HTR-8/SVneo (cell line): Measurements from ENCODE around the gene TRPV4.
A peak's percentile ranks its signal among the peaks of the same experiment; 100 is the strongest.
"Not testable (repeated sequence)": the region's sequence is repeated elsewhere in the genome, so short reads cannot be mapped to it uniquely, and the experiment has no call there.

Experiments used
- DNase-seq: peaks from one replicate; pipeline ENCODE4 v3.0.0; 2011; ENCODE audit warnings: low spot score, mixed read lengths; ENCODE audit not compliant: insufficient read length
- FAIRE-seq: peaks from 2 replicates; lab custom pipeline; 2011; peaks lifted over from hg19 to GRCh38; lab: Jason Lieb, UNC

TRPV4 gene

GRCh38 chr12:109833307-109834189 lies at the start of gene TRPV4:
Gene TRPV4, minus strand, starts transcription at chr12:109833398. Its CDS starts 18,602 bp downstream, at chr12:109814796.
- DNase-seq, result peak; percentile 41
- no peak for FAIRE-seq

DNA sequence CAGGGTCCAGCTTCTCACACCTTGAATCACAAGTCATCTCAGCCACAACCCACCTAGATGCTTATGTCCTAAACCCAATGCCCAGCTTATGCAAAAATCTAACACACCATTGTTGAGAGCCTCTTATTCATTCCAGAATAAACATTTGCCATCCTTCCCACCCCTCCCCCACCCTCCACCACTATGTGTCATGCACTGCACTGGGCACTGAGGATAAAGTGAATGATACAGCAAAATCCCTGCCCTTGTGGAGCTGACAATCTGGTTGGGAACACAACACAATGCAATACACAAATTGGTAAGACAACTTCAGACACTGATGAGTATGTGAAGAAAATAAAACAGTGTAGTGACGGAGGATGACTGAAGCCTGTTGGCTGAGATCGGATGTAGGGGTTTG lies 48.6 kb upstream of the TRPV4 start:
- no peak for FAIRE-seq
- no peak for DNase-seq

DNA sequence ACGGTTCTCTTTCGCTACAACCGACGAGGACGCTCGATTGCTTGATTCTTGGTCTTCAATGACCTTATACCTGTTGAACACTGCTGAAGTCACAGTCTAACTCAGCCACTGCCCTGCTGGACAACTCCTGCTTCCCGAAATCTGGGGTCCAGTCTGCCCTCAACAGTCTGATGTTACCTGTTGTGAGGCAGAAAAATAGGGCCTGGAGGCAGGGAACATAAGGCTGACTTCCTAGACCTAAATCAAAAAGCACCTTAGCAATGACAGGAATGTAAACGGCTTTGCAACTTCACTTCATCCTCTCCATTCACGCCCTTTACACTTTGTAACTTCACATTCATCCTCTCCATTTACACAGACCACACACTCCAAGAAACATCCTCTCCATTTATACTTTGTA lies 47.7 kb upstream of the TRPV4 start:
- no peak for DNase-seq
- no peak for FAIRE-seq

DNA sequence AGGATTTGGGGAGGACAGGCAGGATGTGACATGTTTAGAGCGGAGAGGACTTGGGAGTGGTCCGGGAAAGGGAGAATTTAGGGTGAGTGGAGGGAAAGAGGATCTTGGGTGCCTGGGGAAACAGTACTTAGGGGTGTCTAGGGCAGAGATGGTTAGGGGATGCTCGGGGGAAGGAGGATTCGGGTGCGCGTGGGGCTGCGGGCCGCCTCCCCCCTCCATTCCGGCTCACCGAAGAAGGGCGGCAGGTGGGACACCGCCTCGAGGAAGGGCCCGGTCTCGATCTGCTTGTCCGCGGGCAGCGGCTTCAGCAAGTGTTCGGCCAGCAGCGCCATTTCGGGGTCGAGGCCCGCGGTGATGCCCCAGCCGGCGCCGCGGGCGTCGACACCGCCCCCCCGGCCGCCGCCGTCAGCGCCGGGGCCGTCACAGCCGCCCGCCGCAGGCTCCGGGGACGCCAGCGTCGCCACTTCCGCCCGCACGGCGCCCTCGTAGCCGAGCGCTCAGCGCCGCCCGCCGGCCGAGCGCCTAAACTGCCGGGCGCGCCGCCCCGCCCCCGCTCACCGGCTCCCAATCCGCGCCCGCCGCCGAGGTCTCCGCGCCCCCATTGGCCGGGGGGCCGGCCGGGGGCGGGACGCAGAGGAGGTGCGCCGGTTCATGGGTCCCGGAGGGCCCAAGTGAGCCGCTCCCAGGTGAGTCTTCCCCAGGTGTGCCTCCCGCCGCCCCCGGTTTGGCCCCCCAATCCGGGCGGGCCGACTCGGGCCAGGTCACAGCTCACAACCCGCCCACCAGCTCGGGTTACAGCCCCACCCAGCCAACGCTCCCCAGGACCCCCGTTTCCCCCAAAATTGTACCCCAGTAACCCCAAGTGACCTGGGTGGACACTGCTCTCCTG lies 47.1 kb upstream of the TRPV4 start, which contains the start of gene GLTP:
TSS of gene GLTP (minus strand) at position 499 of the 889 bp plus-strand sequence. CDS start at position 332, 167 bp downstream.
- FAIRE-seq, result no peak
- peak; percentile 86 for DNase-seq

DNA sequence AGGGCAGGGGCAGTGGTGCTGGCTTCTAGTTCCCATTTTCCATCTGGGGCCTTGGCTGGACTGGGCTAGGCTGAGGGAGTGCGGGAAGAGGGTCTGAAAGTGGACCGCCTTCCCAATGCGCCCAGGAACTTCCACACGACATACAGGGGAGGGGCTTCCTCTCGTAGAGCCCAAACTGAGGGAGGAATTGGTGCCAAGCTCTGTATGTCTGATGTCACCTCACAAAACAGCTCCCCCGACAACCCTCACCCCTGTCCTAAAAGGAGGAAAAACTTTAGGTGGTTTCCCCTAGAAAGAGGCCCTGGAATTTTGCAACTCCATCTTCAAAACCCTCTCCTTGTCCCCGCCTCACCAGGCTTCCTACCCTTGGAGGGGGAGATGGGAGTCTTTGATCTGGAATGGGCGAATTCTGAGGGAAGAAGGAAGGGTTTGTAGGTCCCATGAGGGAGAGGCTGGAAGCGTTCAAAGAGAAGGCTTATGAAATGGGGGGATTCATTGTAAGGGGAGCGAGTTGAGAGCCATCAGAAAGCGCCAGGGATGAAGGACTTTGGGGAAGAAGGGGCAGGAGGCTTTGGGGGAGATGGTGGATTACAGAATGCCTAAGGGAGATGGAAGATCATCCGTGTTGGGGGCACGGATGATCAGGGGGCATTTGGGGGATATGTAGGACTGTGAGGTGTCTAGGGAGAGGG lies 46.3 kb upstream of the TRPV4 start:
- FAIRE-seq (no peak), DNase-seq (no peak)

GRCh38 chr12:109878749-109879148 lies 45.6 kb upstream of the TRPV4 start:
- no peak for DNase-seq
- FAIRE-seq, result no peak

DNA sequence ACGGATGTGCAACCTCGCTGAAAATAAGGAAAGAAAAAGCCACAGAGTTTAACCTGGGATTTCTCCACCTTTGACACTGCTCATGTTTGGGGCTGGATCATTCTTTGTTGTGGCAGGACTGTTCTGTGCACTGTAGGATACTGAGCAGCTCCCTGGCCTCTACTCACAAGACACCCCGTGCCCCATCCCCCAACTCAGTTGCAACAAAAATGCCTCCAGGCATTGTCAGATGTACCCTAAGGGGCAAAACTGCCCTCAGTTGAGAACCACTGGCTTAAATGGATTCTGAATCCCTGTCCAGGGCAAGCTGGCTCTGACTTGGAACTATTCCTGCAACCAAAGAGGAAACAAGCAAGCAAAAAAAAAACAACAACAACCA lies 45.0 kb upstream of the TRPV4 start:
- DNase-seq (no peak), FAIRE-seq (no peak)

DNA sequence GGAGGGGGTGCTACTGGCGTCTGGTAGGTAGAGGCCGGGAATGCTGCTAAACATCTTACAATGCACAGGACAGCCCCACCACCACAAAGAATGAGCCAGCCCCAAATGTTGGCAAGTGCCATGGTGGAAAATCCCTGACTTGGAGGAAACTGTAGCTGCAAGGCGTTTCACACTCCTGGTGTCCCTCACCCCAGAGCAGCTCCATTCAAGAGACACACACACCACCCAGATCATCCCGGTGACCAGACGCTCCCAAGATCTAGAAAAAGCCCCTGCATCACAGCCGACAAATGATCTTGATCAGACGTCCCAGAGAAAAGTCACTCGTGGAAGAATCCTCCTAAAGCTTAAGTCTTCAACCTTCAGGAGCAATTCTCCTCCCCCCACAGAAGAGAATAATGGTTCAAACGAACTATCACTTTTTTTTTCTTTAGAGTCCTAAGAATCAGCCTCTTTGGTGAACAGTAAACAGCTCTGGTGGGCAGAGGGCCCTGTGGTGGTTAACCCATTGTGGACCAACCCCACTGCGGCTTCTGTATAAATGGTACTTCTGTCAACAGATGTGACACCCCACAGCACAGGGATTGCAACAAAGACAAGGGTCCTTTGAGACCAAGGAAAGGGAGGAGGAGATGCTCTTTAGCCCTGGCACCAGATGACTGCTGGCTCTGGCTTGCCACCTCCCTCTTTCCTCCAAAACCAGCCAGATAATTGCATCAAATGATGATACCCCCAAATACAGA lies 44.5 kb upstream of the TRPV4 start:
- FAIRE-seq (no peak), DNase-seq (no peak)

DNA sequence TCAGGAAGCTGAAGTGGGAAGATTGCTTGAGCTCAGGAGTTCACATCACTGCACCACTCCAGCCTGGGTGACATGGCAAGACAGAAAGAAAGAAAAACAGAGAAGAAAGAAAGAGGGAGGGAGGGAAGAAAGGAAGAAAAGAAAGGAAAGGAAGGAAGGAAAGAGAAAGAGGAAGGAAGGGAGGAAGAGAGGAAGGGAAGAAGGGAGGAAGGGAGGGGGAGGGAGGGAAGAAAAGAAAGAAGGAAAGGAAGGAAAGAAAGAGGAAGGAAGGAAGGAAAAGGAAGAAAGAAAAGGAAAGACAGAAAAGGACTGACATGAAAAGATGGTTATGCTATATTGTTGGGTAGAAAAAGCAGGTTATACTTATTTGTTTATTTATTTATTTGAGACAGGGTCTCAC lies 43.2 kb upstream of the TRPV4 start:
- DNase-seq (no peak), FAIRE-seq (no peak)

GRCh38 chr12:109875572-109876131 lies 42.5 kb upstream of the TRPV4 start:
- DNase-seq (no peak), FAIRE-seq (no peak)

DNA sequence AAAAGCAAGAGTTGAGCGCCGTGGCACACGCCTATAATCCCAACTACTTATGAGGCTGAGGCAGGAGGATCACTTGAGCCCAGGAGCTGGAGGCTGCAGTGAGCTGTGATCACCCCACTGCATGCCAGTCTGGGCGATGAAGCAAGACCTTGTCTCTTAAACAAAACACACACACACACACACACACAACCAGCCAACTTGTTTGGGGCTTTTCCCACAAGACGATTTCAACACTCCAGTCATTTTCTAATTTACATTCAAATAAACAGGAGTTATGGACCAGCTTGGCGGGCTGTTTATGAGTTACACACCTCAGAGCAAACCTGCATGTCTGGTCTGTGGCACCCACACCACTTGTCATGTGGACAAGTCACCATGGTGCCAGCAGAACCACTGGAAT lies 40.5 kb upstream of the TRPV4 start:
- DNase-seq (no peak), FAIRE-seq (no peak)

- DNase-seq, result no peak
- FAIRE-seq, result no peak
Observed at GRCh38 chr12:109871668-109872314, 38.6 kb upstream of the TRPV4 start.

DNA sequence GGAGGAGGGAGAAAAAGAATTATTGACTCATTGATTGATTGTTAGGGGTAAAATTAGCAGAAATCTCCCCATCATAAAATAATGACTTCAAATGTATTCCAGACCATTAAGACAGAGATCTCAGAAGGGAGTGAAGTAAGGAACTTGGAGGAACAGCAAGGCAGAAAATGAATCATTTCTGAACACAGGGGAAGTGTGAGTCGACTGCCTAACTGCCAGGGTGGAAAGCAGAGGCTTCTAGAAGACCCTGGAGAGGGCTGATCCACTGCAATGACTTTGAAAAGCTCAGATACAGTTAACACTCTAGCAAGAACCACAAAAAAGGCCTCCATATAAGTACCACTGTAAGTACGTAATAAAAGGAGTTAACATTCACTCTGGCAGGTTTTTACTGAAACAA lies 37.5 kb upstream of the TRPV4 start:
- DNase-seq (no peak), FAIRE-seq (no peak)

DNA sequence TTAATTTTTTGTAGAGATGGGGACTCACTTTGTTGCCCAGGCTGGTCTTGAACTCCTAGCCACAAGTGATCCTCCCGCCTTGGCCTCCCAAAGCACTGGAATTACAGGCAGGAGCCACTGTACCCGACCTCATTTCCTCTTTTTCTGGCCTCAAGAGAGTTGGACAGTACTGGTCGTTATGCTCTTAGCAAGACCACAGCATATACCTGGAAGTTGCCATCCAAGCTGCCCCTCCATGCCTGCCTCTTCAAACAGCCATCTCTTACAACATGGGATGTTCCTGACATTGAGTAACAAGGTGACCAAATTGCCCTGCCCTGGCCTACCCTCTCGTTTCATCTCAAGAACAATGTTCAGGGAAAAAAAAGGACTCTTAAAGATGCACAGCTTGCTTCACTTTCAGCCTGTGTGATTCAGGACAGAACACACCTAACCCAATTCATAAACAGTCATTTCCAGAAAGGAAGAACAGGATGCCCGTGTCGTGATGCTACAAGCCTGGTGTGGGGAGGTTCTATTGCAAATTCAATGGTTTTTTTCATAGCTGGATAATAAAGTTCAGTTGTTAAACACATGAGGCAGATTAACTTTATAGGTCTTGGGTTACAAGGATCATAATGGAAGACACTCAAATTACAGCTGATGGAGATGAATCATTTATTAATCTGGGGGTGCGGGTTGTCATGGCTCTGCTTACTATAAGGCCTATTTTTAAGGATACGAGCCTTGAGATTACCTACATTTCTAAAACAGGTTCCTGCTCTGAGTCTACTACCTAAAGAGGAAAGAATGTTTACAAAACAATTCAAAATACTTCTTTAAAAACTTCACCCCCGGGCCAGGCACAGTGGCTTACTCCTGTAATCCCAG lies 35.2 kb upstream of the TRPV4 start:
- DNase-seq (no peak), FAIRE-seq (no peak)

GRCh38 chr12:109864916-109865315 lies 31.7 kb upstream of the TRPV4 start:
- DNase-seq (no peak), FAIRE-seq (no peak)

GRCh38 chr12:109863847-109864712 lies 30.9 kb upstream of the TRPV4 start:
- no peak for DNase-seq
- no peak for FAIRE-seq

DNA sequence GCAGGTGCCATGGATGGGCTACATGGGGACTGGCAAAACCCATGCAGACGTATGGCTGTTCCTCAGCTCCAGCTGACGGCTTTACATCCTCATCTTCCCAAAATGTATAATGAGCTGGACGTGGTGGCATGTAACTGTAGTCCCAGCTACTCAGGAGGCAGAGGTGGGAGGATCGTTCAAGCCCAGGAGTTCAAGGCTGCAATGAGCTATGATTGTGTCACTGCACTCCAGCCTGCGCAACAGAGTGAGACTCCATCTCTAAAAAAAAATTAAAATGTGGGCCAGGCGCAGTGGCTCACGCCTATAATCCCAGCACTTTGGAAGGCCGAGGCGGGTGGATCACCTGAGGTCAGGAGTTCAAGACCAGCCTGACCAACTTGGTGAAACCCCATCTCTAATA lies 29.3 kb upstream of the TRPV4 start:
- FAIRE-seq, DNase-seq: not testable (repeated sequence)
